H1 (cell line): ENCODE measurements around the gene GCK. TPM values are rescaled to one million over a fixed set of nuclear protein-coding genes. Genes with fewer than 3 reads are reported as not detected.
A peak's percentile ranks its signal among the peaks of the same experiment; 100 is the strongest.

Source experiments
- CTCF ChIA-PET: fragments of 300-600 bp; sonication (Branson Sonifier 250); formaldehyde crosslinking; loops from one replicate; lab custom pipeline; 2021; ENCODE audit not compliant: partially characterized antibody; lab: Charles Lee
- POLR2A ChIA-PET: fragments of 300-600 bp; sonication (Branson Sonifier 250); formaldehyde crosslinking; loops from one replicate; lab custom pipeline; 2021; ENCODE audit warnings: inconsistent platforms; ENCODE audit not compliant: partially characterized antibody; lab: Charles Lee
- DNase-seq, 2 experiments: peaks; one replicate each; pipeline versions ENCODE4 v3.0.0 to v3.0.0-alpha.2; 2010 to 2022; ENCODE audit warnings: low spot score in 2 of 2, low read depth in 1 of 2, mixed read lengths in 1 of 2
- FAIRE-seq: peaks from 2 replicates; lab custom pipeline; 2011; peaks lifted over from hg19 to GRCh38; lab: Jason Lieb, UNC
- H2AFZ ChIP-seq: 2 replicates; pipeline ENCODE4 v1.8.1; 2012; ENCODE audit warnings: low read length, inconsistent platforms
- H2AK5ac ChIP-seq: 2 replicates; pipeline ENCODE4 v1.6.1; 2013; ENCODE audit warnings: low read depth, low read length
- H2BK120ac ChIP-seq: replicated peaks from 2 replicates; pipeline ENCODE3; 2013; ENCODE audit warnings: low read depth, low read length, inconsistent platforms
- H2BK12ac ChIP-seq: 2 replicates; pipeline ENCODE4 v1.6.1; 2013; ENCODE audit warnings: low read depth, low read length
- H2BK15ac ChIP-seq: 2 replicates; pipeline ENCODE4 v1.6.1; 2013; ENCODE audit warnings: low read length
- H2BK20ac ChIP-seq: 2 replicates; pipeline ENCODE4 v1.6.1; 2013; ENCODE audit warnings: low read length
- H2BK5ac ChIP-seq: 2 replicates; pipeline ENCODE4 v1.6.1; 2013; ENCODE audit warnings: low read depth, low read length
- H3K14ac ChIP-seq: 2 replicates; pipeline ENCODE4 v1.6.1; 2013; ENCODE audit warnings: inconsistent platforms; ENCODE audit not compliant: insufficient read length
- H3K18ac ChIP-seq: 2 replicates; pipeline ENCODE4 v1.6.1; 2013; ENCODE audit warnings: low read length; ENCODE audit errors: extremely low read depth
- H3K23ac ChIP-seq: 2 replicates; pipeline ENCODE4 v1.6.1; 2013; ENCODE audit warnings: inconsistent platforms; ENCODE audit not compliant: insufficient read length
- H3K23me2 ChIP-seq: 2 replicates; pipeline ENCODE4 v1.6.1; 2013; ENCODE audit warnings: low read depth, low read length
- H3K27ac ChIP-seq: 2 replicates; pipeline ENCODE4 v1.6.1; 2011; ENCODE audit warnings: low read depth, low read length, inconsistent platforms
- H3K27me3 ChIP-seq, 4 experiments: replicated peaks in 1 of 4; 1 replicate in 1 of 4; 2 replicates in 3 of 4; pipeline versions ENCODE4 v1.6.1 to v1.8.1; 2011 to 2013; ENCODE audit warnings: low read length in 3 of 4, mild to moderate bottlenecking in 3 of 4, inconsistent platforms in 2 of 4, mixed read lengths in 2 of 4, moderate library complexity in 1 of 4; ENCODE audit not compliant: control insufficient read depth in 3 of 4, insufficient read depth in 3 of 4; ENCODE audit errors: extremely low read depth in 1 of 4
- H3K36me3 ChIP-seq, 4 experiments: 2 replicates each; pipeline versions ENCODE4 v1.6.1 to v1.8.1; 2011 to 2013; ENCODE audit warnings: mild to moderate bottlenecking in 4 of 4, low read length in 3 of 4, moderate library complexity in 2 of 4, control low read depth in 1 of 4, inconsistent platforms in 1 of 4; ENCODE audit not compliant: insufficient read depth in 4 of 4, control insufficient read depth in 2 of 4
- H3K4ac ChIP-seq: replicated peaks from 2 replicates; pipeline ENCODE3; 2013; ENCODE audit warnings: low read length, low read depth, mixed read lengths, inconsistent platforms; ENCODE audit not compliant: insufficient read length
- H3K4me1 ChIP-seq, 4 experiments: replicated peaks in 1 of 4; 1 replicate in 1 of 4; 2 replicates in 3 of 4; pipeline versions ENCODE4 v1.6.1 to v1.8.1; 2011 to 2013; ENCODE audit warnings: low read length in 3 of 4, inconsistent platforms in 2 of 4, mixed read lengths in 1 of 4; ENCODE audit not compliant: insufficient read depth in 4 of 4, control insufficient read depth in 3 of 4
- H3K4me2 ChIP-seq, 2 experiments: 2 replicates each; pipeline versions ENCODE4 v1.6.1 to v1.8.1; 2011 to 2013; ENCODE audit warnings: low read depth in 2 of 2, low read length in 2 of 2, control low read depth in 1 of 2, inconsistent platforms in 1 of 2, mild to moderate bottlenecking in 1 of 2; ENCODE audit not compliant: insufficient read depth in 1 of 2
- H3K4me3 ChIP-seq, 4 experiments: fragments of 200-600, 300-600 bp in 1 of 4; sonication (generic), shearing (Covaris generic), sonication (Bioruptor Twin) in 1 of 4; 2 replicates each; pipeline versions ENCODE4 v1.5.1 to v1.8.1; 2011 to 2016; ENCODE audit warnings: low read length in 4 of 4, low read depth in 3 of 4, control low read depth in 2 of 4, inconsistent platforms in 2 of 4, mild to moderate bottlenecking in 2 of 4, mixed read lengths in 1 of 4, moderate library complexity in 1 of 4; ENCODE audit not compliant: insufficient read depth in 2 of 4; ENCODE audit errors: extremely low read depth in 1 of 4
- H3K56ac ChIP-seq: replicated peaks from 2 replicates; pipeline ENCODE3; 2013; ENCODE audit warnings: low read depth, mild to moderate bottlenecking, mixed read lengths, low read length, inconsistent platforms; ENCODE audit not compliant: insufficient read length
- H3K79me1 ChIP-seq: 2 replicates; pipeline ENCODE4 v1.6.1; 2013; ENCODE audit warnings: low read depth, low read length, control low read depth
- H3K79me2 ChIP-seq, 2 experiments: 2 replicates each; pipeline versions ENCODE4 v1.6.1 to v1.8.1; 2012 to 2013; ENCODE audit warnings: low read length in 2 of 2, mild to moderate bottlenecking in 2 of 2, inconsistent platforms in 1 of 2; ENCODE audit not compliant: insufficient read depth in 2 of 2, control insufficient read depth in 1 of 2
- H3K9ac ChIP-seq, 4 experiments: replicated peaks in 1 of 4; 1 replicate in 1 of 4; 2 replicates in 3 of 4; pipeline versions ENCODE4 v1.6.1 to v1.8.1; 2011 to 2013; ENCODE audit warnings: low read depth in 3 of 4, low read length in 3 of 4, control low read depth in 2 of 4, mild to moderate bottlenecking in 2 of 4, moderate library complexity in 2 of 4, inconsistent platforms in 1 of 4; ENCODE audit errors: extremely low read depth in 1 of 4
- H3K9me3 ChIP-seq, 2 experiments: 2 replicates each; pipeline versions ENCODE4 v1.6.1 to v1.8.1; 2012 to 2013; ENCODE audit warnings: mild to moderate bottlenecking in 2 of 2, moderate library complexity in 2 of 2, control low read depth in 1 of 2, inconsistent platforms in 1 of 2, low read depth in 1 of 2, low read length in 1 of 2, mixed read lengths in 1 of 2; ENCODE audit not compliant: insufficient read depth in 2 of 2
- H4K20me1 ChIP-seq, 2 experiments: replicated peaks in 1 of 2; 2 replicates each; pipeline versions ENCODE3 to v1.8.1; 2011 to 2013; ENCODE audit warnings: inconsistent platforms in 2 of 2, low read length in 2 of 2, mild to moderate bottlenecking in 1 of 2; ENCODE audit not compliant: insufficient read depth in 2 of 2, control insufficient read depth in 1 of 2
- H4K5ac ChIP-seq: 2 replicates; pipeline ENCODE4 v1.6.1; 2013; ENCODE audit warnings: low read length, low read depth, mixed read lengths, inconsistent platforms; ENCODE audit not compliant: insufficient read length
- H4K8ac ChIP-seq: 2 replicates; pipeline ENCODE4 v1.8.0; 2013; ENCODE audit warnings: mild to moderate bottlenecking, moderate library complexity, low read length, inconsistent platforms; ENCODE audit not compliant: insufficient read depth; ENCODE audit errors: extremely low read depth
- H4K91ac ChIP-seq: replicated peaks from 2 replicates; pipeline ENCODE3; 2013; ENCODE audit warnings: low read length, mixed read lengths, inconsistent platforms; ENCODE audit not compliant: insufficient read length
- BCL11A ChIP-seq, 2 experiments: IDR thresholded peaks; one replicate each; pipeline ENCODE4 v1.6.1; 2011; ENCODE audit warnings: low read depth in 2 of 2, low read length in 2 of 2, mild to moderate bottlenecking in 2 of 2
- FOSL1 ChIP-seq: IDR thresholded peaks from 2 replicates; pipeline ENCODE4 v1.6.1; 2011; ENCODE audit warnings: mild to moderate bottlenecking, low read depth, low read length, moderate library complexity; ENCODE audit not compliant: insufficient read depth
- SRF ChIP-seq: IDR thresholded peaks from 2 replicates; pipeline ENCODE4 v1.6.1; 2011; ENCODE audit warnings: mild to moderate bottlenecking, low read depth, low read length, moderate library complexity
- TAF1 ChIP-seq: IDR thresholded peaks from 2 replicates; pipeline ENCODE4 v1.6.1; 2011; ENCODE audit warnings: mild to moderate bottlenecking, low read depth, low read length
- TBP ChIP-seq: IDR thresholded peaks from 2 replicates; pipeline ENCODE4 v1.6.1; 2011; ENCODE audit warnings: low read depth, low read length, improper control_type of control experiment
- TEAD4 ChIP-seq: IDR thresholded peaks from 2 replicates; pipeline ENCODE4 v1.6.1; 2012; ENCODE audit warnings: low read depth, low read length, inconsistent platforms, mixed read lengths
- WGBS, 2 experiments: shearing (Covaris generic) in 1 of 2; methylation state at CpG; one replicate each; pipeline versions ENCODE4 v1.1.6 to v1.1.7; 2013 to 2015; ENCODE audit warnings: low lambda C conversion rate in 2 of 2, mixed read lengths in 2 of 2, inconsistent platforms in 1 of 2, low coverage in 1 of 2, missing lambda C conversion rate in 1 of 2; ENCODE audit not compliant: insufficient replicate concordance in 2 of 2, insufficient coverage in 1 of 2, insufficient read length in 1 of 2; ENCODE audit errors: extremely low coverage in 1 of 2, missing lambda C conversion rate in 1 of 2; 5-methylcytosine and 5-hydroxymethylcytosine counted together
- polyA plus RNA-seq, 7 experiments: library from polyadenylated mRNA; depleted of rRNA in 3 of 7; stranded (reverse) in 5 of 7; unstranded in 2 of 7; fragments of >200 nt in 5 of 7; fragments of 200-250 nt in 2 of 7; gene quantifications; 1 replicate in 5 of 7; 2 replicates in 1 of 7; 4 replicates in 1 of 7; pipeline versions ENCODE4 v1.2.1 to v1.2.3, GENCODE V29; 2011 to 2013; ENCODE audit warnings: missing spikeins in 2 of 7, mixed read lengths in 2 of 7
- total RNA-seq: library from RNA; stranded (reverse); fragmentation: NEBNext Ultra II Directional; extraction: Animal tissue kit (Norgen Biotek cat#: 25700); gene quantifications from 2 replicates; pipeline ENCODE4 v1.2.1, GENCODE V29; 2021

GCK gene
- total and polyA plus RNA-seq, 2 of the 8 experiments (the other 6 are each of a cell fraction or from before 2014, with no cell fraction given), result 2.4 to 4.9 TPM

GRCh38 chr7:44097064-44097932, 91.9 kb downstream of the GCK start:
- Histone ChIP-seq H3K4me2 (no peak overlapping the region), H3K4ac (no peak overlapping the region), H4K20me1 (no peaks in the 10 kb centered on the region), H3K4me3 (no peak overlapping the region), H4K8ac (peak overlapping the region; percentile 42; the same call in 1 of the 2 replicates), H3K79me2 (no peaks in the 10 kb centered on the region), H2BK120ac (no peak overlapping the region), H3K79me1 (no peaks in the 10 kb centered on the region), H2BK15ac (no peak overlapping the region), H3K9ac (no peak overlapping the region), H3K56ac (no peak overlapping the region), H2BK5ac (no peak overlapping the region), H3K27me3 (peaks cover 0 to 4% (median 0%) of the 10 kb centered on the region in 4 experiments; a peak in 2 of 7 replicates), H2BK12ac (no peak overlapping the region), H3K36me3 (no peaks in the 10 kb centered on the region), H3K4me1 (no peaks in the 10 kb centered on the region; a peak in 1 of 7 replicates), H3K23ac (no peak overlapping the region), H3K9me3 (no peaks in the 10 kb centered on the region), H3K14ac (no peak overlapping the region), H3K18ac (no peak overlapping the region), H4K5ac (no peak overlapping the region), H3K23me2 (no peaks in the 10 kb centered on the region), H4K91ac (no peak overlapping the region), H2AK5ac (no peak overlapping the region), H2AFZ (no peak overlapping the region; the same call in 1 of the 2 replicates), H2BK20ac (no peak overlapping the region), H3K27ac (no peak overlapping the region)
- 86% methylated on average over 7 of the region's 9 CpGs; no CpG with 5 or more reads in 1 of the 2 experiments for WGBS, 2 experiments
- DNase-seq, result no peak
- no peak for FAIRE-seq
- POLR2A ChIA-PET, result interaction anchor here (1.4 to 1.8 kb wide), 3 partner anchors 12 to 33 kb away, joined by 3 to 6 read pairs (median 5); no protein-coding TSS in a partner anchor
- CTCF ChIA-PET, result interaction anchor here (0.7 to 3.7 kb wide), 6 partner anchors 9 to 111 kb away, joined by 3 to 17 read pairs (median 4); no protein-coding TSS in a partner anchor
- TF ChIP-seq TAF1 (no peak), SRF (no peak), TEAD4 (no peak), BCL11A (IDR thresholded peaks at IDR 0.05; ENCODE audit: low read depth in 2 of 2, low read length in 2 of 2) (no peak), FOSL1 (no peak), TBP (no peak)
